GM18867 (cell line): ENCODE data around the gene NRXN2.
"Not testable (repeated sequence)": the region's sequence is repeated elsewhere in the genome, so short reads cannot be mapped to it uniquely, and the experiment has no call there.

ENCODE experiments used
- ATAC-seq: cut with Tn5 transposase; IDR thresholded peaks from one replicate; pipeline ENCODE4 v1.9.1; 2021; ENCODE audit warnings: mild to moderate bottlenecking, moderate library complexity; ENCODE audit not compliant: unreplicated experiment

Gene NRXN2

GRCh38 chr11:64705501-64705900, 17.5 kb downstream of the NRXN2 start:
- no peak for ATAC-seq

- ATAC-seq = no peak
Measured at GRCh38 chr11:64703048-64703447, 19.9 kb downstream of the NRXN2 start.

DNA sequence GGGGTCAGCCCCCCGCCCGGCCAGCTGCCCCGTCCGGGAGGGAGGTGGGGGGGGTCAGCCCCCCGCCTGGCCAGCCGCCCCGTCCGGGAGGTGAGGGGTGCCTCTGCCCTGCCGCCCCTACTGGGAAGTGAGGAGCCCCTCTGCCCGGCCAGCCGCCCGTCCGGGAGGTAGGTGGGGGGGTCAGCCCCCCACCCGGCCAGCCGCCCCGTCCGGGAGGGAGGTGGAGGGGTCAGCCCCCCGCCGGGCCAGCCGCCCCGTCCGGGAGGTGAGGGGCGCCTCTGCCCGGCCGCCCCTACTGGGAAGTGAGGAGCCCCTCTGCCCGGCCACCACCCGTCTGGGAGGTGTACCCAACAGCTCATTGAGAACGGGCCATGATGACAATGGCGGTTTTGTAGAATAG, 21.0 kb downstream of the NRXN2 start:
- ATAC-seq = not testable (repeated sequence)

DNA sequence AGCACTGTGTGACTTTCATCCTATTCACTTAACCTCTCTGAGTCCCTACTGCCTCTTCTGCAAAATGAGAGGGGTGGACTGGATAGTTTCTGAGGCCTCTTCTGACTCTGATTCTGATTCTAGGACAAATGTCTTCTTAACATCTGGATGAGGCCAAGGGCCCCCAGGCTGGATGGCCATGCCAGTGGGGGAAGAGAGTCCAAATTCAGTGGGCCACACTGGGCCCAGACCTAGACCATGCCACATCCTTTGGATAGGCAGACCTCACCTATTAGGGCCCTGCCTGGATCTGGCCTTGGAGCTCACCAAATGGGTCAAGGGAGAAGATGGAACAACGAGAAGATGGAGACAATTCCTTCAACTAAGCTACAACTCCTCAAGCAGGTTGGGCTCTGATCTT, 24.6 kb downstream of the NRXN2 start:
- no peak for ATAC-seq

- ATAC-seq = no peak
Measured at GRCh38 chr11:64697663-64698375, 25.2 kb downstream of the NRXN2 start.

- ATAC-seq = no peak
Measured at GRCh38 chr11:64696045-64696444, 27.0 kb downstream of the NRXN2 start.

DNA sequence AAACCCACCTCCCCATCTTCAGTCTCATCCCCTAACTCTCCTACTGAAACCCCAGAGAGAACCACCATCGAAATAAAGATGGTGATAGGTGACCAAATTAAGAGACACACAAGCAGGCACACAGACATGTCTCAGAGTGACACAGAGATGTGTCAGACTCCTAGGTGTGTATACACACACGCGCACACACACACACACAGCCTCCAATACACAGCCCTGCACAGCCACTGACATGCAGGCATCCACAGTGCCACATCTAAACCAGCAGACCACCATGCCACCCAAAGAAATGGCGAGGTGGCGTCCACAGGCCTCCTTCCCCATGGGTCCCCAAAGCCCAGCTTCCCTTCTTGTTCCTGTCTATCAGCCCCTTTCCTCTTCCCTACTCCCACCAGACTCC, 27.4 kb downstream of the NRXN2 start:
- no peak for ATAC-seq

GRCh38 chr11:64694821-64695365, 28.1 kb downstream of the NRXN2 start:
- ATAC-seq = no peak

- ATAC-seq = no peak
Measured at GRCh38 chr11:64694026-64694755, 28.8 kb downstream of the NRXN2 start.

- no peak for ATAC-seq
Measured at GRCh38 chr11:64692764-64693331, 30.1 kb downstream of the NRXN2 start.

- ATAC-seq = no peak
Measured at GRCh38 chr11:64691543-64691942, 31.5 kb downstream of the NRXN2 start.

- no peak for ATAC-seq
Measured at GRCh38 chr11:64690235-64690634, 32.8 kb downstream of the NRXN2 start.

- ATAC-seq = peak; percentile 75
Measured at GRCh38 chr11:64688534-64688982, 34.4 kb downstream of the NRXN2 start.

DNA sequence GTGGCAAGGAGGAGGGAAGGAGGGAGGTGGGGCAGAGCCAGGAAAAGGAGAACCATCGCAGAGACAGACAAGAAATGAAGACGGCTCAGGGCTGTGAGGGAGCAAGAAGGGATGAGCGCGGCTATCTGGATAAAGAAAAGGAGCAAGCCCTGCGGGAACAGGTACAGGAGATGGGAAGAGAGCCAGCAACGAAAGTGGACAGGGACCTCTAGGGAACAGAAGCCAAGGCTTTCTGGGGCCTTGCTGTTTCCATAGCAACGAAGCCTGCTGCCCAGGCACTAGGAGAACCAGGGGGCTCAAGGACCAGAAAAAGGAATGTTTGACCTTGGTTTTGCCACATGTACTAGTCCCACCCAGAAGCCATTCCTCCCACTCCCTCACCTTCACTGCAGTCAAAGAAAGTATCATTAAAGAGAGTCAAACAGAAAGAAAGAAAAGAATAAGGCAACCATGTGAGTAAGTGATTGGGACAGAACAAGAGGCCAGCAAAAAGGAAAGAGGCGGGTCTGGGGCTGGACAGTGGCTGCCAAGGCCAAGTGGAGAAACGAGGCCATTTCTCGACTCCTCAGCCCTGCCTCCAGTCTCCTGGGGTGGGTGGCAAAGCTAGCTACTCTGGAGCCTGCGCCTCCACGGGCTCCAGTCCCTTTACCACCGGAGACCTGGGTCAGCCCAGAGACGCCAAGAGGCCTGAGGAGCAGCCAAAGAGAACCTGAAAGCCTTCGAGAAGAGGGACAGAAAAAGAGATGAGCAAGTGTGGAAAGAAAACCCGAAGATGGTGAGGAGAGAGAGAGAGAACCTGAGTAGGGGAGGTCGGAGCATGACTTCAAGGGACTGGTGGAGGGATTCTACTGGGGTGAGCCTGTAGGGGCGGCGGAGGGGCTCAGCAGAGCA, 35.1 kb downstream of the NRXN2 start:
- ATAC-seq = no peak

- ATAC-seq = no peak
Measured at GRCh38 chr11:64687204-64687603, 35.8 kb downstream of the NRXN2 start.

- ATAC-seq = no peak
Measured at GRCh38 chr11:64686466-64687170, 36.4 kb downstream of the NRXN2 start.

GRCh38 chr11:64685536-64685935, 37.5 kb downstream of the NRXN2 start:
- no peak for ATAC-seq

DNA sequence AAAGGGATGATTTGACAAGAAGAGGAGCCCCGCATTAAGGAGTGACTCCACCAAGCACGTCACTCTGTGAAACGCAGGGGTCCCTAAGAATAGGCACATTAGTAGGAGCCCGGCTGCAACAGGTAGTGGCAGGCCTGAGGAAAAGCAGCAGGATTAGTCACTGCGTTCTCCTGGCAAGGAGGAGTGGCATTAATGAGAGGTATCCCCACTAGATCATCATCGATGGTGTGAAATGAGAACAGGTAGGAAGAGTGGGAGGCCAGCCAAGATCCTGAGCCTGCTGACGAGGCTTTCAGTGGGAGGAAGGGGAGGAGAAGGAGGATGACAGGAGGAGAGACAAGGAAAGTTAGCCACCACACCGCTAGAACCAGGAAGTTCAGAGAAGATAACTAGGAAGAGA, 38.6 kb downstream of the NRXN2 start:
- no peak for ATAC-seq

DNA sequence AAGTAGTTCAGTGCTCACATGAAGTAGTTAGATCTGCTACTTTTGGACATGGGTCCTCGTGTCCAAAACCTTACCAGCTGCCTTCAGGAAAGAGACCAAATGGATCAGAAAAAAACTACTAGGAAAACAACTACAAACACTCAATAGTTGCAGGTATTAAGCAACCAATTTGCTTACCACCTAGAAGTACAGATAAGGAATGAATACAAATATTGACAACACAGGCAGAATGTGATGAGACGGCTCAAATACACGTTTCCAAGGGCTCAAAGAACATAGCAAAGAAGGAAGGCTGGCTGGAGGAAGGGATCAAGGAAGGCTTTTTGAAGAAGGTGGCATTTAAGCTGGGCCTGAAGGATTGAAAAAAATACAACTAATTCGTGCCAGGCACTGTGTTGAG, 41.8 kb downstream of the NRXN2 start:
- ATAC-seq = no peak

DNA sequence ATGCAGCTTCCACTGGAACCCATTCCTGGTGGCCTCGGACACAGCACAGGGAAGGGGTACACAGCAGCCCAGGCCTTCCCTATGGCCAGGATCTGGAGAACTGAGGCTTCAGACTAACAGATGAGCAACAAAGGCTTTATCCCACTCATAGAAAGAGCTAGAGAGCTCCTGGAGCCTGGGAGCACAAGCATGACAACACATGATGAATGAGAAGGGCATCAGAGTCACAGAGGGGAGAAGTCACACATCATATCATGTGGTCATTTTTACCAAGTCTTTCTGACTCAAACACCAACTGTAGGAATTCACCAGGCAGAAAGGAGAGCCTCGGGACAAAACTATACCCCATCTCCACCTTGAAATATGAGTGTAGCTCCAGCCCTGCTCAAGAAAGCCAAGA, 43.2 kb downstream of the NRXN2 start:
- no peak for ATAC-seq
